Epithelial cell of esophagus (primary cell): ENCODE data around the gene KIAA1217.

Source experiments
- DNase-seq: peaks from one replicate; pipeline ENCODE4 v3.0.0; 2010; ENCODE audit warnings: low read depth
- H3K4me3 ChIP-seq: 2 replicates; pipeline ENCODE4 v1.5.1; 2011; ENCODE audit warnings: mild to moderate bottlenecking, low read length, control low read depth
- TF ChIP-seq, protein P1 (sequence below): IDR thresholded peaks from 2 replicates; pipeline ENCODE4 v1.5.1; 2011; ENCODE audit warnings: low read depth, mild to moderate bottlenecking, low read length, control low read depth, inconsistent platforms; ENCODE audit not compliant: insufficient read depth; ENCODE audit errors: missing control alignments

The KIAA1217 gene

DNA sequence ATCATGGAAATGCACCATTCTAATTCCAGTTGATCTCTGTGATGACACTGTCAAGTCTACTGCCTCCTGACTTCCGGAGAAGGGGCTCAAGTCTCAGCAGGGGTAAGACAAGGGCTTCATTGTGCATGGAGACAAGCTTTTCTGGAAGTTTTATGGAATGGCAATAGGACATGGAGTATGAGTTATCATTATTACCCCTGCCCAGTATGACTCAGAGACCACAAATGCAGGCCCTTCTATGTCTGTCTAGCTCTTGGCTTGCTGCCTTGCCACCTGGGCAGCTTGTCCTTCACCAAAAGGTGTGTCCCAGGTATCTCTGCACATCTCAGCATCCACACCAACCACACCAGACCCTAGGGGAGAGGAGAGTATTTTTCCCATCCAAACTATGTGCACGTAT, 34.9 kb upstream of the KIAA1217 start:
- no peak overlapping the region for H3K4me3 ChIP-seq
- DNase-seq, result peak; percentile 40
- TF ChIP-seq, protein P1, sequence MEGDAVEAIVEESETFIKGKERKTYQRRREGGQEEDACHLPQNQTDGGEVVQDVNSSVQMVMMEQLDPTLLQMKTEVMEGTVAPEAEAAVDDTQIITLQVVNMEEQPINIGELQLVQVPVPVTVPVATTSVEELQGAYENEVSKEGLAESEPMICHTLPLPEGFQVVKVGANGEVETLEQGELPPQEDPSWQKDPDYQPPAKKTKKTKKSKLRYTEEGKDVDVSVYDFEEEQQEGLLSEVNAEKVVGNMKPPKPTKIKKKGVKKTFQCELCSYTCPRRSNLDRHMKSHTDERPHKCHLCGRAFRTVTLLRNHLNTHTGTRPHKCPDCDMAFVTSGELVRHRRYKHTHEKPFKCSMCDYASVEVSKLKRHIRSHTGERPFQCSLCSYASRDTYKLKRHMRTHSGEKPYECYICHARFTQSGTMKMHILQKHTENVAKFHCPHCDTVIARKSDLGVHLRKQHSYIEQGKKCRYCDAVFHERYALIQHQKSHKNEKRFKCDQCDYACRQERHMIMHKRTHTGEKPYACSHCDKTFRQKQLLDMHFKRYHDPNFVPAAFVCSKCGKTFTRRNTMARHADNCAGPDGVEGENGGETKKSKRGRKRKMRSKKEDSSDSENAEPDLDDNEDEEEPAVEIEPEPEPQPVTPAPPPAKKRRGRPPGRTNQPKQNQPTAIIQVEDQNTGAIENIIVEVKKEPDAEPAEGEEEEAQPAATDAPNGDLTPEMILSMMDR, result no peak

DNA sequence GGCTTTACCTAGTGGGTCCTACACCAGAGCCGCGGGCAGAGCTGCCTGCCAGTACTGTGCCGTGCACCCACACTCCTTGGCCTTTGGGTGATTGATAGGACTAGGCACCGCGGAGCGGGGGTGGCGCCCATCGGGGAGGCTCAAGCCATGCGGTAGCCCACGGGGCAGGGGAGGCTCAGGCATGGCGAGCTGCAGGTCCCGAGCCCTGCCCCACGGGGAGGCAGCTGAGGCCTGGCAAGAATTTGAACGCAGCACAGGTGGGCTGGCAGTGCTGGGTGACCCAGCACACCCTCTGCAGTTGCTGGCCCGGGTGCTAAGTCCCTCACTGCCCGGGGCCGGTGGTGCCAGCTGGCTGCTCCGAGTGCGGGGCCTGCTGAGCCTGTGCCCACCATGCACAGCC, 32.3 kb upstream of the KIAA1217 start:
- TF ChIP-seq, protein P1, result no peak
- no peak for DNase-seq
- H3K4me3 ChIP-seq, result no peak overlapping the region

DNA sequence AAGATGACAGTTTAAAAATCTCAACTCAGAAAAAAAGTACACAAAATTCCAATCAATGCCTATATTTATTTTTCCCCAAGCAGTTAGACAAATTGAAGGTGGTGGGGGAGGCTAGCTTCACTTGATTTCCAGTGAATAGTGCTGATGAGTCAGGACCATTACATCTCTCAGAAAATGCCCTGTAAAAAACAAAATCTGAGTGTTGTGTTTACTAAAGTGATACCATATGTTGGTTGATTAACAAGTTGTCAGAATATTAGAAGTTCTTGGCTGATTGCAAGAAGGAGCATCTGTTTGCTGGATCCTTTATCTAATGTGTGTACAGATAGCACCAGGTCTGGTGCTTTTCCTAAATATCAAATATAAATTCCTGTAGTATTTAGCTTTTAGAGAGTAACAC, 31.3 kb upstream of the KIAA1217 start:
- TF ChIP-seq, protein P1, result no peak
- H3K4me3 ChIP-seq, result no peak overlapping the region
- no peak for DNase-seq

DNA sequence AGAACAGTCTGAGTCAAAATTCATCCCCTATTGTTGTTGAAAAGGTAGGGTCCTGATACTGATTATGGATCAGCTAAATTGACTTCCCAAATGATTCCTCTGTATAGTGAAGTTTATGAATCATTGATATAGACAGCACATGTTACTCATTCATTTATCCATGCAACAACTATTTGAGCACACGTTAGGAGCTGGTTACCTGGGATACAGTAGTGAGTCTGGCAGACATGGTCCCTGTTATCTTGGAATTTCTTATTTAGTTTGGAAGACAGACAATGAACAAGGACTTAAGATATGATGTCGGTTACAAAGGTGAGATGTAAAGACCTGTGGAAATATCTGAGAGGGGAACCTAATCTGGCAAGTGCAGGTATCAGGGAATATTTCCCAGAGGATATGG, 28.0 kb upstream of the KIAA1217 start:
- TF ChIP-seq, protein P1, result no peak
- H3K4me3 ChIP-seq, result no peak overlapping the region
- DNase-seq, result no peak

DNA sequence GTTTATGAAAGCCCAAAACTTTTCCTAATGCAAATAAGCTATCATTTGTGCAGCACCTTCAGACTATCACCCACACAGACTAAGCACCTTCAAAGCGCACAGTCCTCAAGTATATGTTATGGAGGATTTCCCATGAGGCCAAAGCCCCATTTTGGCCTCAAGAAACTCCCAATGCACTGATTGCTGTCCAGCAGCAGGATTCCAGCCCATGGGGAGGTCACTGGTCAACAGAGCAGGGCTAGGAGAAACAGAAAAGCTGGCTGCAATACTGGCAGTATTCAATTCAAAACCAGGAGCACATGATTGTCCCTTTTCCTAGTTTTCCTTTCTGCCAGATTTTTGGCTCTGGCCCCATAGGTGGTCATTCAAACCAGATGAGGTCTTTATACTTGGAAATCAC, 24.5 kb upstream of the KIAA1217 start:
- DNase-seq, result no peak
- H3K4me3 ChIP-seq, result no peak overlapping the region
- TF ChIP-seq, protein P1, result no peak

DNA sequence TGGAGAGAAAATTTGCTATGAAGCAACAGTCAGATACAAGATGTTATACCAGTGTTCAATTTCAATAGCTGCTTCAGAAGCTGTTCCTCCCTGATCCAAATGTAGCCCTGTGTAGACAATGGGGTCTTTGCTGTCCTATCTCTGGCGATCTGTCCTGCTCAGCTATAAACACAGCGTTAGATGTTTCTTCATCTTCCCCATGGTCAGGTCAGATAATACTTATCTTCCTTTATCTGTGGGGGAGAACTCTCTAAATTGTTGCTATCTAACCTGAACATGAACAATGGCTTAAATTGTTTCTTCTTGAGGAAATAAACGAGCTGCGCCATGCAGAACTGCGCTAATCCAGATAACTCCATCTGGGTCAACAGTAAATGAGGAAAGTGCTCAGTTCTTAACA, 15.6 kb upstream of the KIAA1217 start:
- TF ChIP-seq, protein P1, result no peak
- no peak overlapping the region for H3K4me3 ChIP-seq
- DNase-seq, result no peak

DNA sequence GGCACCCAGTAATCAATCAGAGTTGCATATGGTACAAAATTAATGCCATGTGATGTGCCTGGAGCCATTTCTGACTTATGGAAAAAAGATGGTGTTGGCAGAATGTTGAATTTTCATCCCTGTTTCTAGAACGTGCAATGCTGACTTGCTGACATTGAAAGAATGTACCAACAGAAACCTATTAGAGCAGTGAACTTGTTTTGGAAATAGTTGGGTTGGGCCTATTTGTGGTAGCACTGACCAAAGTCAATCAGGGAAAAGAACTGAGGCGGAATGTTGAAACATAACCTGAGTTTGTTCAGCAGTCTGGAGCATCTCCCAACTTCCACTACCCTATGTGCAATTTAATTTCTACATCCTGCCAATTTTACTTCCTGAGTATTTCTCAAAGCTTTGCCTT, 11.7 kb upstream of the KIAA1217 start:
- TF ChIP-seq, protein P1, result no peak
- no peak overlapping the region for H3K4me3 ChIP-seq
- DNase-seq, result no peak
